Pancreas (tissue), 10 donors: ENCODE results near the gene SDC1. TPM values are rescaled to one million over a fixed set of nuclear protein-coding genes. Genes with fewer than 3 reads are reported as not detected.

Source experiments
- ATAC-seq, 4 donors: fragments of 200-7000 bp; cut with Tn5 transposase; one replicate each; pipeline versions ENCODE4 v1.8.0 to v1.9.1; 2020; ENCODE audit warnings: mild to moderate bottlenecking in 4 of 4, moderate library complexity in 4 of 4
- DNase-seq, 6 donors: peaks; one replicate each; pipeline ENCODE4 v3.0.0-alpha.2; 2020
- FAIRE-seq: peaks from 2 replicates; lab custom pipeline; 2012; peaks lifted over from hg19 to GRCh38; lab: Jason Lieb, UNC
- H3K27ac ChIP-seq, 4 donors: fragments of 200-600 bp; sonication (generic); 1 replicate in 3 of 4; 2 replicates in 1 of 4; pipeline versions ENCODE4 v1.5.0 to v1.8.0; 2020
- H3K27me3 ChIP-seq, 4 donors: fragments of 200-600 bp; one replicate each; pipeline ENCODE4 v1.8.0; 2021
- H3K36me3 ChIP-seq, 3 donors: fragments of 200-600 bp; sonication (generic) in 1 of 3; one replicate each; pipeline versions ENCODE4 v1.5.0 to v1.8.0; 2020 to 2021
- H3K4me1 ChIP-seq, 3 donors: fragments of 200-600 bp; one replicate each; pipeline ENCODE4 v1.8.0; 2021
- H3K4me3 ChIP-seq, 4 donors: fragments of 200-600 bp; sonication (generic) in 2 of 4; one replicate each; pipeline versions ENCODE4 v1.5.0 to v1.8.0; 2020 to 2021
- H3K9me3 ChIP-seq, 4 donors: fragments of 200-600 bp; one replicate each; pipeline ENCODE4 v1.8.0; 2021
- CTCF ChIP-seq, 4 donors: fragments of 200-600 bp; sonication (generic) in 3 of 4; IDR thresholded peaks; one replicate each; pipeline versions ENCODE4 v1.5.0 to v1.8.0; 2021; ENCODE audit warnings: antibody characterized with exemption in 4 of 4
- WGBS, 2 donors: extraction: QIAGEN DNeasy Blood & Tissue Kit; methylation state at CpG; one replicate each; pipeline ENCODE4 v1.1.7; 2013; 5-methylcytosine and 5-hydroxymethylcytosine counted together
- intact Hi-C, 3 donors: fragments of 100-400 bp; cut with DNase I; formaldehyde crosslinking; loops; one replicate each; pipeline versions ENCODE4 v1.11.1 to v1.14.2; 2022
- polyA plus RNA-seq, 2 donors: library from polyadenylated mRNA; stranded (reverse); fragments of 200-250 nt; gene quantifications; one replicate each; pipeline ENCODE4 v1.2.3, GENCODE V29; 2013
- total RNA-seq, 6 donors: library from RNA; stranded (reverse); fragmentation: NEBNext Ultra II Directional in 4 of 6; extraction: Animal tissue kit (Norgen Biotek cat#: 25700) in 4 of 6; gene quantifications; one replicate each; pipeline versions ENCODE4 v1.2.1 to v1.2.4, GENCODE V29; 2021 to 2023
- donor health status: healthy with polysubstance abuse.
- donor health status: DM: no; HTN: no; CAD: no; lungs with moderate emphysema.
- donor health status: DM: no; HTN: no; CAD: no.
- donor health status: control.
- donor health status: control.
- donor health status: Bipolar disorder and iron deficiency.
- donor health status: DM: yes; HTN: yes; CAD: no.
- donor health status: DM: no; HTN: no; CAD: no.
- donor health status: DM: no; HTN: no; CAD: no.
- donor health status: DM: yes; HTN: yes; CAD: no.

Gene SDC1
- total and polyA plus RNA-seq, 8 donors, result 4.8 to 27.2 (median 19.9) TPM

GRCh38 chr2:20183373-20183772 lies 41.6 kb downstream of the SDC1 start:
- WGBS, 2 donors, result 35 to 51% methylated on average over 1 of the region's 1 CpG
- Histone ChIP-seq H3K9me3 (no peaks in the 10 kb centered on the region), H3K27me3 (no peaks in the 10 kb centered on the region), H3K4me1 (peaks cover 3 to 18% (median 11%) of the 10 kb centered on the region in 3 donors), H3K36me3 (no peaks in the 10 kb centered on the region), H3K27ac (peak overlapping the region in 2 of 4 donors; percentile 50 to 59), H3K4me3 (no peak overlapping the region)
- DNase-seq (no peak), FAIRE-seq (no peak), ATAC-seq (no peak)
- intact Hi-C loops, result no loop called here
- no peak for TF ChIP-seq CTCF (IDR thresholded peaks at IDR 0.05)

- Histone ChIP-seq H3K4me1 (peaks cover 3 to 18% (median 11%) of the 10 kb centered on the region in 3 donors), H3K36me3 (no peaks in the 10 kb centered on the region), H3K4me3 (no peak overlapping the region), H3K27ac (no peak overlapping the region), H3K27me3 (no peaks in the 10 kb centered on the region), H3K9me3 (no peaks in the 10 kb centered on the region)
- intact Hi-C loops, result no loop called here
- peak in 2 of 6 donors; percentile 49 to 52 for DNase-seq
- ATAC-seq, result no peak
- no peak for FAIRE-seq
- no peak for TF ChIP-seq CTCF (IDR thresholded peaks at IDR 0.05)
- WGBS, 2 donors, result 80 to 83% methylated on average over 16 of the region's 16 CpGs
These were observed 42.5 kb downstream of the SDC1 start for GRCh38 chr2:20182241-20182931.

GRCh38 chr2:20181761-20182160 lies 43.2 kb downstream of the SDC1 start:
- no peak for FAIRE-seq
- H3K27me3 ChIP-seq, result no peaks in the 10 kb centered on the region
- H3K36me3 ChIP-seq, result no peaks in the 10 kb centered on the region
- no peak for TF ChIP-seq CTCF (IDR thresholded peaks at IDR 0.05)
- DNase-seq, result peak in 1 of 6 donors; percentile 30
- no peaks in the 10 kb centered on the region for H3K9me3 ChIP-seq
- intact Hi-C loops, result no loop called here
- peaks cover 3 to 18% (median 11%) of the 10 kb centered on the region in 3 donors for H3K4me1 ChIP-seq
- no peak overlapping the region for H3K27ac ChIP-seq
- WGBS, 2 donors, result 88 to 94% methylated on average over 7 of the region's 7 CpGs
- no peak for ATAC-seq
- no peak overlapping the region for H3K4me3 ChIP-seq

GRCh38 chr2:20180676-20181648 lies 44.0 kb downstream of the SDC1 start:
- TF ChIP-seq CTCF (IDR thresholded peaks at IDR 0.05), result no peak
- Histone ChIP-seq H3K27me3 (no peaks in the 10 kb centered on the region), H3K4me1 (peaks cover 3 to 18% (median 11%) of the 10 kb centered on the region in 3 donors), H3K27ac (no peak overlapping the region), H3K9me3 (no peaks in the 10 kb centered on the region), H3K36me3 (no peaks in the 10 kb centered on the region), H3K4me3 (no peak overlapping the region)
- WGBS, 2 donors, result 95 to 96% methylated on average over 17 of the region's 17 CpGs
- ATAC-seq (no peak), DNase-seq (peak in 1 of 6 donors; percentile 43), FAIRE-seq (no peak)
- intact Hi-C loops, result no loop called here
